Measurements from ENCODE around the gene LSM12.

- TF ChIP-seq CTCF (IDR thresholded peaks at IDR 0.05 in 8 of 11, conservative IDR thresholded peaks at IDR 0.05 in 3 of 11) (no peak), POLR2A (IDR thresholded peaks at IDR 0.05) (no peak)
Measured at GRCh38 chr17:44091200-44091997, 24.9 kb upstream of the LSM12 start.

Data from spleen (tissue), 7 donors.